Nephron progenitor cell (in vitro differentiated cells): Measurements from ENCODE around the gene SCGB1D2.

Experiments
- DNase-seq: peaks from one replicate; pipeline ENCODE4 v3.0.0; 2021
- H3K27ac Mint-ChIP-seq: 2 replicates; pipeline ENCODE4 v1.8.0; 2021; ENCODE audit warnings: mild to moderate bottlenecking, moderate library complexity, mixed read lengths
- H3K27me3 Mint-ChIP-seq: 2 replicates; pipeline ENCODE4 v1.8.0; 2021; ENCODE audit warnings: mild to moderate bottlenecking, low read depth, mixed read lengths; ENCODE audit not compliant: poor library complexity
- H3K36me3 Mint-ChIP-seq: 2 replicates; pipeline ENCODE4 v1.8.0; 2021; ENCODE audit warnings: low read depth, mixed read lengths
- H3K4me1 Mint-ChIP-seq: 2 replicates; pipeline ENCODE4 v1.8.0; 2021; ENCODE audit warnings: mixed read lengths
- H3K4me3 Mint-ChIP-seq: 2 replicates; pipeline ENCODE4 v1.8.0; 2021; ENCODE audit warnings: mild to moderate bottlenecking, moderate library complexity, mixed read lengths
- H3K9me3 Mint-ChIP-seq: 2 replicates; pipeline ENCODE4 v1.8.0; 2021; ENCODE audit warnings: mild to moderate bottlenecking, moderate library complexity, mixed read lengths
- TF ChIP-seq, protein P1 (sequence below): fragments of 200-600 bp; sonication (generic); IDR thresholded peaks from 2 replicates; pipeline ENCODE4 v1.5.0; 2021; ENCODE audit warnings: antibody characterized with exemption

SCGB1D2 gene

DNA sequence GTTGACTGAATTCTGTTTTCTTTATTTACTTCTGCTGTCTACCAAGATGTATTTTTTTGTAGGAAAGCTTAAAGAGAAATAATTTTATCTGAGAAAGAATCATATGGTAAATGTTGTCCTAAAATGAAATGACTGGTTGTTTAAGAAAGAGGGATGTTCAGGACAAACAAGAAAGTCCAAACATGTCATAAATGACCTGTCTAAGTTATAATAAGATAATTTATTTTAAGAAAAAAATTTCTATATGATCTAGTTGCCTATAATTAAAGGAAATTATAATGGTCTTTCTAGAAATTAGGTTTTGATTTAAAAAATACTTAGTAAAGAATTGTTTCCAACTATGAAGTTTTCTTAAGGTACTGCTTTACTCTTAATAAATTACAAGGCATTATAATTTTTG lies 38.4 kb downstream of the SCGB1D2 start:
- no peak overlapping the region for H3K27ac Mint-ChIP-seq
- H3K4me1 Mint-ChIP-seq = no peaks in the 10 kb centered on the region
- TF ChIP-seq, protein P1, sequence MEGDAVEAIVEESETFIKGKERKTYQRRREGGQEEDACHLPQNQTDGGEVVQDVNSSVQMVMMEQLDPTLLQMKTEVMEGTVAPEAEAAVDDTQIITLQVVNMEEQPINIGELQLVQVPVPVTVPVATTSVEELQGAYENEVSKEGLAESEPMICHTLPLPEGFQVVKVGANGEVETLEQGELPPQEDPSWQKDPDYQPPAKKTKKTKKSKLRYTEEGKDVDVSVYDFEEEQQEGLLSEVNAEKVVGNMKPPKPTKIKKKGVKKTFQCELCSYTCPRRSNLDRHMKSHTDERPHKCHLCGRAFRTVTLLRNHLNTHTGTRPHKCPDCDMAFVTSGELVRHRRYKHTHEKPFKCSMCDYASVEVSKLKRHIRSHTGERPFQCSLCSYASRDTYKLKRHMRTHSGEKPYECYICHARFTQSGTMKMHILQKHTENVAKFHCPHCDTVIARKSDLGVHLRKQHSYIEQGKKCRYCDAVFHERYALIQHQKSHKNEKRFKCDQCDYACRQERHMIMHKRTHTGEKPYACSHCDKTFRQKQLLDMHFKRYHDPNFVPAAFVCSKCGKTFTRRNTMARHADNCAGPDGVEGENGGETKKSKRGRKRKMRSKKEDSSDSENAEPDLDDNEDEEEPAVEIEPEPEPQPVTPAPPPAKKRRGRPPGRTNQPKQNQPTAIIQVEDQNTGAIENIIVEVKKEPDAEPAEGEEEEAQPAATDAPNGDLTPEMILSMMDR = no peak
- peaks cover 42% of the 10 kb centered on the region for H3K9me3 Mint-ChIP-seq
- H3K36me3 Mint-ChIP-seq = no peaks in the 10 kb centered on the region
- no peak for DNase-seq
- no peak overlapping the region for H3K4me3 Mint-ChIP-seq
- H3K27me3 Mint-ChIP-seq = no peaks in the 10 kb centered on the region
